K562 (cell line): ENCODE data around the gene SMOC2. TPM values are rescaled to one million over a fixed set of nuclear protein-coding genes. Genes with fewer than 3 reads are reported as not detected.

Experiments
- ATAC-seq: fragments of 200-7000 bp; cut with Tn5 transposase; 3 replicates; pipeline ENCODE4 v1.9.1; 2020; ENCODE audit warnings: moderate library complexity
- BruUV-seq: library from RNA; stranded (reverse); fragments of 400-500 nt; replicated peaks from 2 replicates; lab custom pipeline; 2021; lab: Mats Ljungman, UMichigan
- CTCF ChIA-PET: fragments of 300-600 bp; formaldehyde crosslinking; extraction: SDS; loops from one replicate; lab custom pipeline; 2021; ENCODE audit warnings: low intra/inter-chr PET ratio; lab: Yijun Ruan, JAX
- POLR2A ChIA-PET: fragments of 300-600, 350-650 bp; sonication (Branson Sonifier 250); formaldehyde crosslinking; extraction: SDS; loops from one replicate; lab custom pipeline; 2021; ENCODE audit warnings: antibody characterized with exemption, inconsistent platforms; lab: Yijun Ruan, JAX
- DNase-seq, 4 experiments: peaks; one replicate each; pipeline versions ENCODE4 v3.0.0 to v3.0.0-alpha.2; 2011 to 2018; ENCODE audit warnings: low spot score in 3 of 4, mixed read lengths in 3 of 4; ENCODE audit errors: extremely low read depth in 1 of 4
- FAIRE-seq: peaks from 2 replicates; lab custom pipeline; 2011; peaks lifted over from hg19 to GRCh38; lab: Jason Lieb, UNC
- H2AFZ ChIP-seq: 2 replicates; pipeline ENCODE4 v1.6.0; 2011; ENCODE audit warnings: low read depth, low read length, control low read depth, inconsistent platforms
- H3K27ac ChIP-seq: fragments of 200-600 bp; 3 replicates; pipeline ENCODE4 v1.8.0; 2011; ENCODE audit warnings: low read depth, mild to moderate bottlenecking, control low read depth, inconsistent platforms, low read length, moderate library complexity, mixed read lengths; ENCODE audit errors: extremely low read depth
- H3K27me3 ChIP-seq, 2 experiments: fragments of 300-600 bp in 1 of 2; 2 replicates in 1 of 2; 3 replicates in 1 of 2; pipeline versions ENCODE4 v1.6.0 to v1.8.0; 2011; ENCODE audit warnings: inconsistent platforms in 2 of 2, low read length in 2 of 2, mild to moderate bottlenecking in 1 of 2, mixed read lengths in 1 of 2, moderate library complexity in 1 of 2; ENCODE audit not compliant: control insufficient read depth in 2 of 2, insufficient read depth in 2 of 2
- H3K36me3 ChIP-seq: fragments of 300-600 bp; 3 replicates; pipeline ENCODE4 v1.8.0; 2011; ENCODE audit warnings: mild to moderate bottlenecking, low read length, inconsistent platforms; ENCODE audit not compliant: control insufficient read depth, insufficient read depth
- H3K4me1 ChIP-seq, 2 experiments: fragments of 200-600 bp in 1 of 2; replicated peaks in 1 of 2; 2 replicates in 1 of 2; 3 replicates in 1 of 2; pipeline versions ENCODE4 v1.5.1 to v1.8.0; 2011; ENCODE audit warnings: inconsistent platforms in 2 of 2, low read length in 2 of 2, mild to moderate bottlenecking in 1 of 2, mixed read lengths in 1 of 2, moderate library complexity in 1 of 2; ENCODE audit not compliant: control insufficient read depth in 2 of 2, insufficient read depth in 2 of 2
- H3K4me2 ChIP-seq: 2 replicates; pipeline ENCODE4 v1.6.1; 2011; ENCODE audit warnings: low read length, control low read depth, inconsistent platforms, mixed read lengths; ENCODE audit not compliant: insufficient read depth
- H3K4me3 ChIP-seq: fragments of 200-600 bp; sonication (generic), shearing (Covaris generic); 2 replicates; pipeline ENCODE4 v1.5.1; 2016; ENCODE audit warnings: control low read depth, inconsistent platforms
- H3K79me2 ChIP-seq: fragments of 200-600 bp; 3 replicates; pipeline ENCODE4 v1.8.0; 2011; ENCODE audit warnings: low read length, inconsistent platforms; ENCODE audit not compliant: control insufficient read depth, insufficient read depth
- H3K9ac ChIP-seq, 2 experiments: 2 replicates each; pipeline versions ENCODE4 v1.6.0 to v1.6.1; 2011; ENCODE audit warnings: low read depth in 2 of 2, low read length in 2 of 2, control low read depth in 1 of 2, inconsistent platforms in 1 of 2, mild to moderate bottlenecking in 1 of 2, mixed read lengths in 1 of 2; ENCODE audit not compliant: insufficient read depth in 1 of 2
- H3K9me1 ChIP-seq: one replicate; pipeline ENCODE4 v1.6.0; 2011; ENCODE audit warnings: inconsistent platforms, mild to moderate bottlenecking, low read length, moderate library complexity; ENCODE audit not compliant: control insufficient read depth, insufficient read depth
- H3K9me3 ChIP-seq: replicated peaks from 2 replicates; pipeline ENCODE4 v1.5.1; 2011; ENCODE audit warnings: low read depth, low read length, inconsistent platforms; ENCODE audit not compliant: control insufficient read depth, insufficient read depth
- H4K20me1 ChIP-seq: replicated peaks from 2 replicates; pipeline ENCODE4 v1.6.1; 2011; ENCODE audit warnings: low read length, inconsistent platforms, mixed read lengths; ENCODE audit not compliant: control insufficient read depth, insufficient read depth
- CEBPG ChIP-seq, 3 experiments: fragments of 200-800 bp in 1 of 3; sonication (Bioruptor generic) in 1 of 3; sonication (generic) in 1 of 3; formaldehyde crosslinking in 1 of 3; IDR thresholded peaks in 2 of 3; conservative IDR thresholded peaks in 1 of 3; 2 replicates each; pipeline versions ENCODE4 v1.6.1 to v1.8.0; 2016 to 2022; ENCODE audit warnings: missing compliant biosample characterization in 2 of 3, missing genetic modification characterization in 2 of 3, mild to moderate bottlenecking in 1 of 3, missing genetic modification reagents in 1 of 3
- CTBP1 ChIP-seq: fragments of 450-650 bp; IDR thresholded peaks from 2 replicates; pipeline ENCODE4 v1.6.1; 2016; ENCODE audit warnings: borderline replicate concordance
- HDAC1 ChIP-seq, 2 experiments: fragments of 450-650 bp; IDR thresholded peaks; 2 replicates each; pipeline ENCODE4 v1.6.1; 2016 to 2017; ENCODE audit warnings: inconsistent platforms in 1 of 2, mild to moderate bottlenecking in 1 of 2, moderate library complexity in 1 of 2
- HNRNPL ChIP-seq: fragments of 200-400 bp; formaldehyde crosslinking; IDR thresholded peaks from 2 replicates; pipeline ENCODE4 v1.6.1; 2017; ENCODE audit warnings: low read depth, mild to moderate bottlenecking, low read length
- ILF3 ChIP-seq: fragments of 450-650 bp; IDR thresholded peaks from 2 replicates; pipeline ENCODE4 v1.6.1; 2018; ENCODE audit warnings: antibody characterized with exemption, mild to moderate bottlenecking, moderate library complexity, borderline replicate concordance
- KDM1A ChIP-seq, 2 experiments: fragments of 450-650 bp; IDR thresholded peaks; 2 replicates each; pipeline ENCODE4 v1.6.1; 2016; ENCODE audit warnings: mild to moderate bottlenecking in 2 of 2
- SMAD1 ChIP-seq: fragments of 150-350 bp; IDR thresholded peaks from 2 replicates; pipeline ENCODE4 v1.6.1; 2014; ENCODE audit warnings: low read length, low read depth; ENCODE audit not compliant: partially characterized antibody
- TSC22D4 ChIP-seq: fragments of 450-650 bp; IDR thresholded peaks from 2 replicates; pipeline ENCODE4 v1.6.1; 2016; ENCODE audit warnings: missing genetic modification characterization, missing biosample characterization, control low read depth
- ZNF23 ChIP-seq: fragments of 250-450 bp; sonication (Bioruptor Pico); IDR thresholded peaks from 2 replicates; pipeline ENCODE4 v1.4.0; 2020; ENCODE audit warnings: mild to moderate bottlenecking
- WGBS: fragments of 100-300 bp; shearing (Covaris generic); methylation state at CpG from one replicate; pipeline ENCODE4 v1.1.6; 2016; ENCODE audit warnings: low coverage, mixed read lengths; ENCODE audit not compliant: insufficient coverage; ENCODE audit errors: missing lambda C conversion rate; 5-methylcytosine and 5-hydroxymethylcytosine counted together
- in situ Hi-C: fragments of 300-500 bp; cut with MboI; formaldehyde crosslinking; loops from 4 replicates; pipeline ENCODE4 v1.15.0; 2018; ENCODE audit warnings: inconsistent platforms, mixed read lengths
- intact Hi-C: fragments of 100-400 bp; cut with micrococcal nuclease; formaldehyde crosslinking; loops from 2 replicates; pipeline ENCODE4 v1.14.2; 2022
- polyA plus RNA-seq, 8 experiments: library from polyadenylated mRNA; depleted of rRNA in 4 of 8; stranded (reverse) in 5 of 8; unstranded in 3 of 8; fragments of >200 nt; fragmentation: Nextera tagmentation in 2 of 8; fragmentation: Illumina TruSeq in 1 of 8; extraction: Ambion mirVana in 2 of 8; extraction: Trizol in 1 of 8; gene quantifications; 2 replicates each; pipeline versions ENCODE4 v1.2.1 to v1.2.3, GENCODE V29; 2011 to 2014; ENCODE audit warnings: inconsistent platforms in 1 of 8, missing spikeins in 1 of 8
- total RNA-seq, 7 experiments: library from RNA; depleted of rRNA in 6 of 7; stranded (reverse); fragments of >200 nt in 6 of 7; fragmentation: Illumina TruSeq in 2 of 7; extraction: Trizol in 2 of 7; gene quantifications; 2 replicates each; pipeline versions ENCODE4 v1.2.1 to v1.2.3, GENCODE V29; 2011 to 2021; ENCODE audit warnings: low replicate concordance in 1 of 7

Gene SMOC2
- total and polyA plus RNA-seq, 9 of the 15 experiments (the other 6 are each of a cell fraction or from before 2014, with no cell fraction given), result 0.45 to 2.3 (median 1.1) TPM

GRCh38 chr6:168715643-168716481 lies 274.9 kb downstream of the SMOC2 start:
- no peak overlapping the region for H3K4me2 ChIP-seq
- peaks cover 5 to 32% of the 10 kb centered on the region in 2 experiments; a peak in 3 of 5 replicates for H3K27me3 ChIP-seq
- no peaks in the 10 kb centered on the region for H3K4me1 ChIP-seq
- H3K79me2 ChIP-seq, result no peaks in the 10 kb centered on the region
- H3K9me3 ChIP-seq, result no peaks in the 10 kb centered on the region
- ChIA-PET CTCF (no interaction called here), POLR2A (interaction anchor here (0.8 to 1.4 kb wide), 2 partner anchors 8 to 9 kb away, joined by 3 to 5 read pairs; no protein-coding TSS in a partner anchor)
- H4K20me1 ChIP-seq, result no peaks in the 10 kb centered on the region
- no peaks in the 10 kb centered on the region for H3K36me3 ChIP-seq
- no TSS peak for BruUV-seq
- in situ Hi-C loops, result no loop called here
- H3K4me3 ChIP-seq, result no peak overlapping the region
- no peak overlapping the region for H3K9ac ChIP-seq
- DNase-seq, result no peak
- H3K27ac ChIP-seq, result no peak overlapping the region
- intact Hi-C loops, result no loop called here
- under 1% methylated on average over 11 of the region's 11 CpGs for WGBS
- ATAC-seq, result no peak
- H3K9me1 ChIP-seq, result no peaks in the 10 kb centered on the region
- no peak overlapping the region for H2AFZ ChIP-seq
- peak; percentile 67; the same call in 1 of the 2 replicates for TF ChIP-seq TSC22D4 (tag)
- no peak for TF ChIP-seq ZNF23
- no peak for TF ChIP-seq HNRNPL
- TF ChIP-seq SMAD1, result no peak
- TF ChIP-seq CTBP1, result 0 out of 2 replicates have a peak, but pooled peaks have one; percentile 17
- TF ChIP-seq ILF3, result no peak
- TF ChIP-seq KDM1A (IDR thresholded peaks at IDR 0.05), result peak; percentile 38 to 54; a peak in 2 of 4 replicates
- 0 out of 4 replicates have a peak, but pooled peaks of 1 of the 2 experiments have one; percentile 40 for TF ChIP-seq HDAC1 (IDR thresholded peaks at IDR 0.05)
- TF ChIP-seq CEBPG (CRISPR knock-in tag; IDR thresholded peaks at IDR 0.05), result no peak
- peak in 1 of 2 experiments; percentile 35; a peak in 1 of 4 replicates for TF ChIP-seq CEBPG (tag; conservative IDR thresholded peaks at IDR 0.05 in 1 of 2, IDR thresholded peaks at IDR 0.05 in 1 of 2)
- no peak for FAIRE-seq
